K562 (cell line): Measurements from ENCODE around the gene SPAG17. TPM values are rescaled to one million over a fixed set of nuclear protein-coding genes. Genes with fewer than 3 reads are reported as not detected.

Source experiments
- ATAC-seq: fragments of 200-7000 bp; cut with Tn5 transposase; 3 replicates; pipeline ENCODE4 v1.9.1; 2020; ENCODE audit warnings: moderate library complexity
- BruUV-seq: library from RNA; stranded (reverse); fragments of 400-500 nt; replicated peaks from 2 replicates; lab custom pipeline; 2021; lab: Mats Ljungman, UMichigan
- CTCF ChIA-PET: fragments of 300-600 bp; formaldehyde crosslinking; extraction: SDS; loops from one replicate; lab custom pipeline; 2021; ENCODE audit warnings: low intra/inter-chr PET ratio; lab: Yijun Ruan, JAX
- POLR2A ChIA-PET: fragments of 300-600, 350-650 bp; sonication (Branson Sonifier 250); formaldehyde crosslinking; extraction: SDS; loops from one replicate; lab custom pipeline; 2021; ENCODE audit warnings: antibody characterized with exemption, inconsistent platforms; lab: Yijun Ruan, JAX
- DNase-seq, 4 experiments: peaks; one replicate each; pipeline versions ENCODE4 v3.0.0 to v3.0.0-alpha.2; 2011 to 2018; ENCODE audit warnings: low spot score in 3 of 4, mixed read lengths in 3 of 4; ENCODE audit errors: extremely low read depth in 1 of 4
- FAIRE-seq: peaks from 2 replicates; lab custom pipeline; 2011; peaks lifted over from hg19 to GRCh38; lab: Jason Lieb, UNC
- H2AFZ ChIP-seq: 2 replicates; pipeline ENCODE4 v1.6.0; 2011; ENCODE audit warnings: low read depth, low read length, control low read depth, inconsistent platforms
- H3K27ac ChIP-seq: fragments of 200-600 bp; 3 replicates; pipeline ENCODE4 v1.8.0; 2011; ENCODE audit warnings: low read depth, mild to moderate bottlenecking, control low read depth, inconsistent platforms, low read length, moderate library complexity, mixed read lengths; ENCODE audit errors: extremely low read depth
- H3K27me3 ChIP-seq, 2 experiments: fragments of 300-600 bp in 1 of 2; 2 replicates in 1 of 2; 3 replicates in 1 of 2; pipeline versions ENCODE4 v1.6.0 to v1.8.0; 2011; ENCODE audit warnings: inconsistent platforms in 2 of 2, low read length in 2 of 2, mild to moderate bottlenecking in 1 of 2, mixed read lengths in 1 of 2, moderate library complexity in 1 of 2; ENCODE audit not compliant: control insufficient read depth in 2 of 2, insufficient read depth in 2 of 2
- H3K36me3 ChIP-seq: fragments of 300-600 bp; 3 replicates; pipeline ENCODE4 v1.8.0; 2011; ENCODE audit warnings: mild to moderate bottlenecking, low read length, inconsistent platforms; ENCODE audit not compliant: control insufficient read depth, insufficient read depth
- H3K4me1 ChIP-seq, 2 experiments: fragments of 200-600 bp in 1 of 2; replicated peaks in 1 of 2; 2 replicates in 1 of 2; 3 replicates in 1 of 2; pipeline versions ENCODE4 v1.5.1 to v1.8.0; 2011; ENCODE audit warnings: inconsistent platforms in 2 of 2, low read length in 2 of 2, mild to moderate bottlenecking in 1 of 2, mixed read lengths in 1 of 2, moderate library complexity in 1 of 2; ENCODE audit not compliant: control insufficient read depth in 2 of 2, insufficient read depth in 2 of 2
- H3K4me2 ChIP-seq: 2 replicates; pipeline ENCODE4 v1.6.1; 2011; ENCODE audit warnings: low read length, control low read depth, inconsistent platforms, mixed read lengths; ENCODE audit not compliant: insufficient read depth
- H3K4me3 ChIP-seq: fragments of 200-600 bp; sonication (generic), shearing (Covaris generic); 2 replicates; pipeline ENCODE4 v1.5.1; 2016; ENCODE audit warnings: control low read depth, inconsistent platforms
- H3K79me2 ChIP-seq: fragments of 200-600 bp; 3 replicates; pipeline ENCODE4 v1.8.0; 2011; ENCODE audit warnings: low read length, inconsistent platforms; ENCODE audit not compliant: control insufficient read depth, insufficient read depth
- H3K9ac ChIP-seq, 2 experiments: 2 replicates each; pipeline versions ENCODE4 v1.6.0 to v1.6.1; 2011; ENCODE audit warnings: low read depth in 2 of 2, low read length in 2 of 2, control low read depth in 1 of 2, inconsistent platforms in 1 of 2, mild to moderate bottlenecking in 1 of 2, mixed read lengths in 1 of 2; ENCODE audit not compliant: insufficient read depth in 1 of 2
- H3K9me1 ChIP-seq: one replicate; pipeline ENCODE4 v1.6.0; 2011; ENCODE audit warnings: inconsistent platforms, mild to moderate bottlenecking, low read length, moderate library complexity; ENCODE audit not compliant: control insufficient read depth, insufficient read depth
- H3K9me3 ChIP-seq: replicated peaks from 2 replicates; pipeline ENCODE4 v1.5.1; 2011; ENCODE audit warnings: low read depth, low read length, inconsistent platforms; ENCODE audit not compliant: control insufficient read depth, insufficient read depth
- H4K20me1 ChIP-seq: replicated peaks from 2 replicates; pipeline ENCODE4 v1.6.1; 2011; ENCODE audit warnings: low read length, inconsistent platforms, mixed read lengths; ENCODE audit not compliant: control insufficient read depth, insufficient read depth
- BRF1 ChIP-seq: IDR thresholded peaks from 3 replicates; pipeline ENCODE4 v1.6.1; 2011; ENCODE audit warnings: borderline replicate concordance, mild to moderate bottlenecking; ENCODE audit not compliant: insufficient read length; ENCODE audit errors: extremely low read depth
- DIDO1 ChIP-seq: fragments of 450-650 bp; IDR thresholded peaks from 2 replicates; pipeline ENCODE4 v1.6.1; 2016; ENCODE audit warnings: low read depth, missing biosample characterization, missing genetic modification characterization
- HEY1 ChIP-seq: fragments of 250-450 bp; sonication (Bioruptor Pico); IDR thresholded peaks from 2 replicates; pipeline ENCODE4 v1.5.0; 2020; ENCODE audit warnings: mild to moderate bottlenecking, moderate library complexity, borderline replicate concordance
- NR2C1 ChIP-seq, 2 experiments: fragments of 450-650 bp; IDR thresholded peaks; 2 replicates each; pipeline ENCODE4 v1.6.1; 2017; ENCODE audit warnings: mild to moderate bottlenecking in 2 of 2, antibody characterized with exemption in 1 of 2, inconsistent platforms in 1 of 2, missing compliant biosample characterization in 1 of 2, missing genetic modification characterization in 1 of 2
- NR2F6 ChIP-seq: fragments of 450-650 bp; formaldehyde crosslinking; IDR thresholded peaks from 2 replicates; pipeline ENCODE4 v1.4.0; 2020; ENCODE audit warnings: mild to moderate bottlenecking
- RFX1 ChIP-seq: fragments of 450-650 bp; IDR thresholded peaks from 2 replicates; pipeline ENCODE4 v1.6.1; 2016; ENCODE audit warnings: mild to moderate bottlenecking, moderate library complexity
- TARDBP ChIP-seq: fragments of 450-650 bp; IDR thresholded peaks from 2 replicates; pipeline ENCODE4 v1.6.1; 2016
- ZNF134 ChIP-seq: fragments of 250-450 bp; sonication (Bioruptor Pico); conservative IDR thresholded peaks from 2 replicates; pipeline ENCODE4 v1.4.0; 2020
- ZNF217 ChIP-seq: sonication (generic); formaldehyde crosslinking; IDR thresholded peaks from 2 replicates; pipeline ENCODE4 v1.8.0; 2022; ENCODE audit warnings: mild to moderate bottlenecking, missing genetic modification reagents
- WGBS: fragments of 100-300 bp; shearing (Covaris generic); methylation state at CpG from one replicate; pipeline ENCODE4 v1.1.6; 2016; ENCODE audit warnings: low coverage, mixed read lengths; ENCODE audit not compliant: insufficient coverage; ENCODE audit errors: missing lambda C conversion rate; 5-methylcytosine and 5-hydroxymethylcytosine counted together
- in situ Hi-C: fragments of 300-500 bp; cut with MboI; formaldehyde crosslinking; loops from 4 replicates; pipeline ENCODE4 v1.15.0; 2018; ENCODE audit warnings: inconsistent platforms, mixed read lengths
- intact Hi-C: fragments of 100-400 bp; cut with micrococcal nuclease; formaldehyde crosslinking; loops from 2 replicates; pipeline ENCODE4 v1.14.2; 2022
- polyA plus RNA-seq, 8 experiments: library from polyadenylated mRNA; depleted of rRNA in 4 of 8; stranded (reverse) in 5 of 8; unstranded in 3 of 8; fragments of >200 nt; fragmentation: Nextera tagmentation in 2 of 8; fragmentation: Illumina TruSeq in 1 of 8; extraction: Ambion mirVana in 2 of 8; extraction: Trizol in 1 of 8; gene quantifications; 2 replicates each; pipeline versions ENCODE4 v1.2.1 to v1.2.3, GENCODE V29; 2011 to 2014; ENCODE audit warnings: inconsistent platforms in 1 of 8, missing spikeins in 1 of 8
- total RNA-seq, 7 experiments: library from RNA; depleted of rRNA in 6 of 7; stranded (reverse); fragments of >200 nt in 6 of 7; fragmentation: Illumina TruSeq in 2 of 7; extraction: Trizol in 2 of 7; gene quantifications; 2 replicates each; pipeline versions ENCODE4 v1.2.1 to v1.2.3, GENCODE V29; 2011 to 2021; ENCODE audit warnings: low replicate concordance in 1 of 7
- TF ChIP-seq, protein P1 (sequence below), 2 experiments: fragments of 450-650 bp; IDR thresholded peaks; 2 replicates each; pipeline ENCODE4 v1.6.1; 2018; ENCODE audit warnings: mild to moderate bottlenecking in 2 of 2, low read depth in 1 of 2; ENCODE audit not compliant: partially characterized antibody in 2 of 2
- TF ChIP-seq, protein P2 (sequence below), 2 experiments: IDR thresholded peaks; 2 replicates each; pipeline ENCODE4 v1.6.1; 2012; ENCODE audit warnings: improper control_type of control experiment in 2 of 2, low read depth in 2 of 2, low read length in 2 of 2, borderline replicate concordance in 1 of 2
- TF ChIP-seq, protein P3 (sequence below), 3 experiments: fragments of 200-800 bp in 1 of 3; fragments of 250-450 bp in 1 of 3; fragments of 450-650 bp in 1 of 3; sonication (Bioruptor Pico) in 1 of 3; sonication (Bioruptor generic) in 1 of 3; formaldehyde crosslinking in 1 of 3; IDR thresholded peaks; 2 replicates each; pipeline versions ENCODE4 v1.6.1 to v1.8.0; 2016 to 2022; ENCODE audit warnings: mild to moderate bottlenecking in 2 of 3, missing genetic modification characterization in 2 of 3, missing compliant biosample characterization in 1 of 3, moderate library complexity in 1 of 3

Gene SPAG17
- total and polyA plus RNA-seq, 9 of the 15 experiments (the other 6 are each of a cell fraction or from before 2014, with no cell fraction given), result 0.07 to 2.1 (median 1.5) TPM

DNA sequence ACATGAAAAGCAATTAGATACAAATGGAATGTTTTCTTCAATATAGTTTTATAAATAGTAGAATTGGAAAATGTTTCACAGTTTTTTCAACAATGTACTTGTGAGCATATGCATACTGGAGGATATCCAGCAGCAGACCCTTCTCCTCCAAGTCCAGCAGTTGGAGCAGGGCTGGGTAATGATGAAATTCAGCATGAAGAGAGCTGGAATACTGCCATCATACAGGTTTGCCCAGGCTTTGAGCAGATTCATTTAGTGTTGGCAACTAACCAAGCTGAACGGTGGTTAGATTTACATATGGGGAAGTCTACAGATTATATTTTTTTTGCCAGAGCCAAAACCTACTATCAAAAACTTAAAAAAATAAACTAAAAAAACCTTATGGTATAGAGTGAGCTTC, 217.1 kb downstream of the SPAG17 start:
- Histone ChIP-seq H3K27ac (no peak overlapping the region), H2AFZ (no peak overlapping the region), H3K4me3 (no peak overlapping the region), H3K9me1 (no peaks in the 10 kb centered on the region), H3K27me3 (no peaks in the 10 kb centered on the region), H3K4me1 (no peaks in the 10 kb centered on the region), H3K79me2 (no peaks in the 10 kb centered on the region), H3K9ac (no peak overlapping the region), H4K20me1 (no peaks in the 10 kb centered on the region), H3K9me3 (no peaks in the 10 kb centered on the region), H3K36me3 (peaks cover 11% of the 10 kb centered on the region; the same call in 1 of the 3 replicates), H3K4me2 (no peak overlapping the region)
- no peak for FAIRE-seq
- WGBS, result 12% methylated on average over 1 of the region's 1 CpG
- intact Hi-C loops, result no loop called here
- no peak for ATAC-seq
- POLR2A ChIA-PET, result interaction anchor here (2.4 kb wide), 1 partner anchor 9 kb away, joined by 8 read pairs; no protein-coding TSS in a partner anchor
- DNase-seq, result no peak
- no TSS peak for BruUV-seq
- CTCF ChIA-PET, result no interaction called here
- in situ Hi-C loops, result no loop called here
- TF ChIP-seq, protein P1, sequence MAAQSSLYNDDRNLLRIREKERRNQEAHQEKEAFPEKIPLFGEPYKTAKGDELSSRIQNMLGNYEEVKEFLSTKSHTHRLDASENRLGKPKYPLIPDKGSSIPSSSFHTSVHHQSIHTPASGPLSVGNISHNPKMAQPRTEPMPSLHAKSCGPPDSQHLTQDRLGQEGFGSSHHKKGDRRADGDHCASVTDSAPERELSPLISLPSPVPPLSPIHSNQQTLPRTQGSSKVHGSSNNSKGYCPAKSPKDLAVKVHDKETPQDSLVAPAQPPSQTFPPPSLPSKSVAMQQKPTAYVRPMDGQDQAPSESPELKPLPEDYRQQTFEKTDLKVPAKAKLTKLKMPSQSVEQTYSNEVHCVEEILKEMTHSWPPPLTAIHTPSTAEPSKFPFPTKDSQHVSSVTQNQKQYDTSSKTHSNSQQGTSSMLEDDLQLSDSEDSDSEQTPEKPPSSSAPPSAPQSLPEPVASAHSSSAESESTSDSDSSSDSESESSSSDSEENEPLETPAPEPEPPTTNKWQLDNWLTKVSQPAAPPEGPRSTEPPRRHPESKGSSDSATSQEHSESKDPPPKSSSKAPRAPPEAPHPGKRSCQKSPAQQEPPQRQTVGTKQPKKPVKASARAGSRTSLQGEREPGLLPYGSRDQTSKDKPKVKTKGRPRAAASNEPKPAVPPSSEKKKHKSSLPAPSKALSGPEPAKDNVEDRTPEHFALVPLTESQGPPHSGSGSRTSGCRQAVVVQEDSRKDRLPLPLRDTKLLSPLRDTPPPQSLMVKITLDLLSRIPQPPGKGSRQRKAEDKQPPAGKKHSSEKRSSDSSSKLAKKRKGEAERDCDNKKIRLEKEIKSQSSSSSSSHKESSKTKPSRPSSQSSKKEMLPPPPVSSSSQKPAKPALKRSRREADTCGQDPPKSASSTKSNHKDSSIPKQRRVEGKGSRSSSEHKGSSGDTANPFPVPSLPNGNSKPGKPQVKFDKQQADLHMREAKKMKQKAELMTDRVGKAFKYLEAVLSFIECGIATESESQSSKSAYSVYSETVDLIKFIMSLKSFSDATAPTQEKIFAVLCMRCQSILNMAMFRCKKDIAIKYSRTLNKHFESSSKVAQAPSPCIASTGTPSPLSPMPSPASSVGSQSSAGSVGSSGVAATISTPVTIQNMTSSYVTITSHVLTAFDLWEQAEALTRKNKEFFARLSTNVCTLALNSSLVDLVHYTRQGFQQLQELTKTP (IDR thresholded peaks at IDR 0.05; ENCODE audit: low read depth in 1 of 2, partially characterized antibody in 2 of 2), result no peak
- TF ChIP-seq, protein P2, sequence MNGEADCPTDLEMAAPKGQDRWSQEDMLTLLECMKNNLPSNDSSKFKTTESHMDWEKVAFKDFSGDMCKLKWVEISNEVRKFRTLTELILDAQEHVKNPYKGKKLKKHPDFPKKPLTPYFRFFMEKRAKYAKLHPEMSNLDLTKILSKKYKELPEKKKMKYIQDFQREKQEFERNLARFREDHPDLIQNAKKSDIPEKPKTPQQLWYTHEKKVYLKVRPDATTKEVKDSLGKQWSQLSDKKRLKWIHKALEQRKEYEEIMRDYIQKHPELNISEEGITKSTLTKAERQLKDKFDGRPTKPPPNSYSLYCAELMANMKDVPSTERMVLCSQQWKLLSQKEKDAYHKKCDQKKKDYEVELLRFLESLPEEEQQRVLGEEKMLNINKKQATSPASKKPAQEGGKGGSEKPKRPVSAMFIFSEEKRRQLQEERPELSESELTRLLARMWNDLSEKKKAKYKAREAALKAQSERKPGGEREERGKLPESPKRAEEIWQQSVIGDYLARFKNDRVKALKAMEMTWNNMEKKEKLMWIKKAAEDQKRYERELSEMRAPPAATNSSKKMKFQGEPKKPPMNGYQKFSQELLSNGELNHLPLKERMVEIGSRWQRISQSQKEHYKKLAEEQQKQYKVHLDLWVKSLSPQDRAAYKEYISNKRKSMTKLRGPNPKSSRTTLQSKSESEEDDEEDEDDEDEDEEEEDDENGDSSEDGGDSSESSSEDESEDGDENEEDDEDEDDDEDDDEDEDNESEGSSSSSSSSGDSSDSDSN (IDR thresholded peaks at IDR 0.05; ENCODE audit: borderline replicate concordance in 1 of 2, low read depth in 2 of 2, low read length in 2 of 2), result no peak
- TF ChIP-seq RFX1, result no peak
- TF ChIP-seq ZNF217 (CRISPR knock-in tag), result no peak
- TF ChIP-seq DIDO1, result no peak
- TF ChIP-seq, protein P3, sequence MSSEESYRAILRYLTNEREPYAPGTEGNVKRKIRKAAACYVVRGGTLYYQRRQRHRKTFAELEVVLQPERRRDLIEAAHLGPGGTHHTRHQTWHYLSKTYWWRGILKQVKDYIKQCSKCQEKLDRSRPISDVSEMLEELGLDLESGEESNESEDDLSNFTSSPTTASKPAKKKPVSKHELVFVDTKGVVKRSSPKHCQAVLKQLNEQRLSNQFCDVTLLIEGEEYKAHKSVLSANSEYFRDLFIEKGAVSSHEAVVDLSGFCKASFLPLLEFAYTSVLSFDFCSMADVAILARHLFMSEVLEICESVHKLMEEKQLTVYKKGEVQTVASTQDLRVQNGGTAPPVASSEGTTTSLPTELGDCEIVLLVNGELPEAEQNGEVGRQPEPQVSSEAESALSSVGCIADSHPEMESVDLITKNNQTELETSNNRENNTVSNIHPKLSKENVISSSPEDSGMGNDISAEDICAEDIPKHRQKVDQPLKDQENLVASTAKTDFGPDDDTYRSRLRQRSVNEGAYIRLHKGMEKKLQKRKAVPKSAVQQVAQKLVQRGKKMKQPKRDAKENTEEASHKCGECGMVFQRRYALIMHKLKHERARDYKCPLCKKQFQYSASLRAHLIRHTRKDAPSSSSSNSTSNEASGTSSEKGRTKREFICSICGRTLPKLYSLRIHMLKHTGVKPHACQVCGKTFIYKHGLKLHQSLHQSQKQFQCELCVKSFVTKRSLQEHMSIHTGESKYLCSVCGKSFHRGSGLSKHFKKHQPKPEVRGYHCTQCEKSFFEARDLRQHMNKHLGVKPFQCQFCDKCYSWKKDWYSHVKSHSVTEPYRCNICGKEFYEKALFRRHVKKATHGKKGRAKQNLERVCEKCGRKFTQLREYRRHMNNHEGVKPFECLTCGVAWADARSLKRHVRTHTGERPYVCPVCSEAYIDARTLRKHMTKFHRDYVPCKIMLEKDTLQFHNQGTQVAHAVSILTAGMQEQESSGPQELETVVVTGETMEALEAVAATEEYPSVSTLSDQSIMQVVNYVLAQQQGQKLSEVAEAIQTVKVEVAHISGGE (CRISPR knock-in tag; IDR thresholded peaks at IDR 0.05), result no peak
- no peak for TF ChIP-seq TARDBP
- TF ChIP-seq HEY1 (CRISPR knock-in tag), result no peak
- TF ChIP-seq ZNF134 (CRISPR knock-in tag), result no peak
- TF ChIP-seq NR2C1 (IDR thresholded peaks at IDR 0.05), result no peak
- TF ChIP-seq NR2C1 (tag; IDR thresholded peaks at IDR 0.05), result no peak
- TF ChIP-seq NR2F6 (CRISPR knock-in tag), result no peak
- no peak for TF ChIP-seq BRF1
